ENCODE measurements around the gene PCDHB4. TPM values are rescaled to one million over a fixed set of nuclear protein-coding genes. Genes with fewer than 3 reads are reported as not detected.
"Not testable (repeated sequence)": the region's sequence is repeated elsewhere in the genome, so short reads cannot be mapped to it uniquely, and the experiment has no call there.

The PCDHB4 gene
- total RNA-seq, 1 donor from 2014 or later = 0.42 TPM

- H3K36me3 ChIP-seq (ENCODE audit: control insufficient read depth, insufficient read depth, low read length) = no peaks in the 10 kb centered on the region
- no peaks in the 10 kb centered on the region for H3K27me3 ChIP-seq (ENCODE audit: control insufficient read depth, insufficient read depth, low read length)
- no peak within 1 kb of the TSS for H3K4me3 ChIP-seq (ENCODE audit: low read depth, low read length)
- TF ChIP-seq CTCF (IDR thresholded peaks at IDR 0.05; ENCODE audit: insufficient read depth, low read length, poor library complexity, severe bottlenecking) = peak; percentile 25
- DNase-seq (ENCODE audit: low read depth) = no peak
Measured at GRCh38 chr5:141172381-141173204, 51.0 kb downstream of the PCDHB4 start, which contains the start of gene PCDHB7. TSS of gene PCDHB7 (plus strand) at chr5:141172644. CDS start at chr5:141172836, 192 bp downstream.

GRCh38 chr5:141174291-141175104 lies 52.9 kb downstream of the PCDHB4 start:
- not testable (repeated sequence) for DNase-seq (ENCODE audit: low read depth); H3K4me3 ChIP-seq (ENCODE audit: low read depth, low read length)

More at GRCh38 chr5:141174291-141175104, 52.9 kb downstream of the PCDHB4 start:
- not testable (repeated sequence) for H3K27me3 ChIP-seq (ENCODE audit: control insufficient read depth, insufficient read depth, low read length); H3K36me3 ChIP-seq (ENCODE audit: control insufficient read depth, insufficient read depth, low read length)

Other genes starting within 250 kb of the PCDHB4 start
- 0.08 and 0.96 TPM in 2 replicates for gene PCDHA12, start 246.5 kb upstream of the PCDHB4 start, total RNA-seq
- gene PCDHA13, start 239.7 kb upstream of the PCDHB4 start, total RNA-seq = 0.21 TPM in 1 of 2 replicates, not detected in the other
- gene PCDHAC1, start 195.5 kb upstream of the PCDHB4 start, total RNA-seq = 0.07 and 0.17 TPM in 2 replicates
- 0.48 and 0.92 TPM in 2 replicates for gene PCDHAC2, start 155.3 kb upstream of the PCDHB4 start, total RNA-seq
- under 0.01 TPM in 1 of 2 replicates, not detected in the other for gene PCDHB1, start 70.4 kb upstream of the PCDHB4 start, total RNA-seq
- 5.7 and 5.8 TPM in 2 replicates for gene PCDHB2, start 27.2 kb upstream of the PCDHB4 start, total RNA-seq
- 1.9 and 2.7 TPM in 2 replicates for gene PCDHB3, start 21.3 kb upstream of the PCDHB4 start, total RNA-seq
- 3.1 and 6.7 TPM in 2 replicates for gene PCDHB5, start 13.4 kb downstream of the PCDHB4 start, total RNA-seq
- gene PCDHB6, start 28.2 kb downstream of the PCDHB4 start, total RNA-seq = 0.67 and 0.68 TPM in 2 replicates
- gene PCDHB7, start 50.8 kb downstream of the PCDHB4 start, total RNA-seq = 0.96 and 1.5 TPM in 2 replicates
- gene PCDHB8, start 56.0 kb downstream of the PCDHB4 start, total RNA-seq = 0.34 and 0.84 TPM in 2 replicates
- gene PCDHB16, start 60.6 kb downstream of the PCDHB4 start, total RNA-seq = 0.92 and 1.4 TPM in 2 replicates
- gene PCDHB9, start 65.3 kb downstream of the PCDHB4 start, total RNA-seq = 0.71 and 0.82 TPM in 2 replicates
- 1.6 and 3.4 TPM in 2 replicates for gene PCDHB10, start 70.5 kb downstream of the PCDHB4 start, total RNA-seq
- 1.8 and 3.1 TPM in 2 replicates for gene PCDHB11, start 77.8 kb downstream of the PCDHB4 start, total RNA-seq
- 1.2 and 1.6 TPM in 2 replicates for gene PCDHB12, start 86.9 kb downstream of the PCDHB4 start, total RNA-seq
- 1.9 and 3.1 TPM in 2 replicates for gene PCDHB13, start 92.1 kb downstream of the PCDHB4 start, total RNA-seq
- gene PCDHB14, start 101.5 kb downstream of the PCDHB4 start, total RNA-seq = 1.5 and 2.9 TPM in 2 replicates
- gene PCDHB15, start 123.6 kb downstream of the PCDHB4 start, total RNA-seq = 2.3 and 3.0 TPM in 2 replicates
- not detected in 2 replicates for gene SLC25A2, start 182.2 kb downstream of the PCDHB4 start, total RNA-seq
- 72.6 and 78.0 TPM in 2 replicates for gene TAF7, start 199.0 kb downstream of the PCDHB4 start, total RNA-seq
- 0.67 and 0.68 TPM in 2 replicates for gene PCDHGA1, start 208.7 kb downstream of the PCDHB4 start, total RNA-seq
- gene PCDHGA2, start 216.9 kb downstream of the PCDHB4 start, total RNA-seq = 2.8 and 2.9 TPM in 2 replicates
- 2.4 and 2.6 TPM in 2 replicates for gene PCDHGA3, start 222.0 kb downstream of the PCDHB4 start, total RNA-seq
- gene PCDHGB1, start 228.3 kb downstream of the PCDHB4 start, total RNA-seq = 1.6 and 1.7 TPM in 2 replicates
- gene PCDHGA4, start 233.2 kb downstream of the PCDHB4 start, total RNA-seq = 3.5 and 3.6 TPM in 2 replicates
- gene PCDHGB2, start 238.2 kb downstream of the PCDHB4 start, total RNA-seq = 1.2 and 1.9 TPM in 2 replicates
- gene PCDHGA5, start 242.3 kb downstream of the PCDHB4 start, total RNA-seq = 0.58 and 1.5 TPM in 2 replicates
- 1.3 and 3.6 TPM in 2 replicates for gene PCDHGB3, start 248.4 kb downstream of the PCDHB4 start, total RNA-seq

Data from kidney epithelial cell (primary cell).